ENCODE results near the gene CETP. TPM values are rescaled to one million over a fixed set of nuclear protein-coding genes. Genes with fewer than 3 reads are reported as not detected.
"Not testable (repeated sequence)": the region's sequence is repeated elsewhere in the genome, so short reads cannot be mapped to it uniquely, and the experiment has no call there.

The CETP gene
- total RNA-seq, 4 donors from 2014 or later: 0.40 to 4.0 (median 1.7) TPM

- Histone ChIP-seq H3K27ac (no peak overlapping the region), H3K36me3 (no peaks in the 10 kb centered on the region), H3K27me3 (no peaks in the 10 kb centered on the region), H3K4me3 (replicated peaks in 1 of 3) (no peak overlapping the region), H3K4me1 (no peaks in the 10 kb centered on the region), H3K9me3 (no peaks in the 10 kb centered on the region)
- WGBS, 2 donors: 78 to 79% methylated on average over 17 to 18 of the region's 18 CpGs
- no peak for DNase-seq
- intact Hi-C loops (cut with DNase I): no loop called here
- TF ChIP-seq POLR2A (IDR thresholded peaks at IDR 0.05) (no peak), CTCF (IDR thresholded peaks at IDR 0.05) (no peak)
Measured at GRCh38 chr16:56972403-56973293, 10.9 kb downstream of the CETP start.

GRCh38 chr16:56973294-56973689 is 11.5 kb downstream of the CETP start:
- Histone ChIP-seq H3K27ac (no peak overlapping the region), H3K27me3 (no peaks in the 10 kb centered on the region), H3K9me3 (no peaks in the 10 kb centered on the region), H3K4me3 (replicated peaks in 1 of 3) (no peak overlapping the region), H3K4me1 (no peaks in the 10 kb centered on the region), H3K36me3 (no peaks in the 10 kb centered on the region)
- no peak for DNase-seq
- 83 to 86% methylated on average over 9 of the region's 9 CpGs for WGBS, 2 donors
- intact Hi-C loops (cut with DNase I): no loop called here
- no peak for TF ChIP-seq POLR2A (IDR thresholded peaks at IDR 0.05)
- no peak for TF ChIP-seq CTCF (IDR thresholded peaks at IDR 0.05)

GRCh38 chr16:56973899-56974298 is 12.1 kb downstream of the CETP start:
- intact Hi-C loops (cut with DNase I); DNase-seq; H3K4me1 ChIP-seq; H3K27ac ChIP-seq; H3K27me3 ChIP-seq; H3K4me3 ChIP-seq (replicated peaks in 1 of 3); H3K36me3 ChIP-seq; H3K9me3 ChIP-seq: not testable (repeated sequence)
- WGBS, 2 donors: 92 to 94% methylated on average over 7 of the region's 7 CpGs

- intact Hi-C loops (cut with DNase I): no loop called here
- no peak for DNase-seq
- H3K36me3 ChIP-seq: no peaks in the 10 kb centered on the region
- H3K27me3 ChIP-seq: no peaks in the 10 kb centered on the region
- WGBS, 2 donors: 81 to 89% methylated on average over 9 of the region's 9 CpGs
- H3K4me1 ChIP-seq: no peaks in the 10 kb centered on the region
- H3K27ac ChIP-seq: no peak overlapping the region
- H3K9me3 ChIP-seq: no peaks in the 10 kb centered on the region
- no peak overlapping the region for H3K4me3 ChIP-seq (replicated peaks in 1 of 3)
- TF ChIP-seq CTCF (IDR thresholded peaks at IDR 0.05) (no peak), POLR2A (IDR thresholded peaks at IDR 0.05) (no peak)
Measured at GRCh38 chr16:56974549-56975300, 13.0 kb downstream of the CETP start.

- H3K4me1 ChIP-seq: no peaks in the 10 kb centered on the region
- no peaks in the 10 kb centered on the region for H3K27me3 ChIP-seq
- no peak overlapping the region for H3K4me3 ChIP-seq (replicated peaks in 1 of 3)
- no peak overlapping the region for H3K27ac ChIP-seq
- intact Hi-C loops (cut with DNase I): no loop called here
- WGBS, 2 donors: 90 to 92% methylated on average over 10 of the region's 10 CpGs
- no peaks in the 10 kb centered on the region for H3K36me3 ChIP-seq
- DNase-seq: no peak
- no peaks in the 10 kb centered on the region for H3K9me3 ChIP-seq
- TF ChIP-seq POLR2A (IDR thresholded peaks at IDR 0.05) (no peak), CTCF (IDR thresholded peaks at IDR 0.05) (no peak)
Measured at GRCh38 chr16:56975714-56976113, 14.0 kb downstream of the CETP start.

All from thyroid gland (tissue), 4 donors.